PC-9 (cell line): ENCODE measurements around the gene TLL2. TPM values are rescaled to one million over a fixed set of nuclear protein-coding genes. Genes with fewer than 3 reads are reported as not detected.

Source experiments
- BruUV-seq: library from RNA; stranded (reverse); fragments of 400-500 nt; replicated peaks from 2 replicates; lab custom pipeline; 2021; lab: Mats Ljungman, UMichigan
- CTCF ChIA-PET: fragments of 300-600 bp; sonication (Branson Sonifier 250); formaldehyde crosslinking; loops from one replicate; lab custom pipeline; 2022; ENCODE audit warnings: antibody characterized with exemption; lab: Charles Lee
- POLR2A ChIA-PET: fragments of 300-600 bp; sonication (Branson Sonifier 250); formaldehyde crosslinking; loops from one replicate; lab custom pipeline; 2022; ENCODE audit warnings: antibody characterized with exemption; ENCODE audit not compliant: unreplicated experiment; lab: Charles Lee
- DNase-seq, 2 experiments: peaks; one replicate each; pipeline versions ENCODE4 v3.0.0 to v3.0.0-alpha.2; 2015 to 2022; ENCODE audit warnings: mixed read lengths in 1 of 2
- H2AFZ ChIP-seq: fragments of 200-600 bp; sonication (generic); 2 replicates; pipeline ENCODE4 v1.8.1; 2017; ENCODE audit warnings: antibody characterized with exemption
- H3F3A ChIP-seq: fragments of 200-600 bp; sonication (generic); 2 replicates; pipeline ENCODE4 v1.8.1; 2017; ENCODE audit warnings: antibody characterized with exemption, mild to moderate bottlenecking, low read depth; ENCODE audit not compliant: insufficient read depth
- H3K27ac ChIP-seq: fragments of 200-600 bp; sonication (generic); 2 replicates; pipeline ENCODE4 v1.6.1; 2016; ENCODE audit warnings: mixed run types
- H3K27me3 ChIP-seq: fragments of 200-600 bp; sonication (generic); 2 replicates; pipeline ENCODE4 v1.6.1; 2016; ENCODE audit warnings: low read depth, mixed run types; ENCODE audit not compliant: insufficient read depth
- H3K36me3 ChIP-seq: fragments of 200-600 bp; sonication (generic); 2 replicates; pipeline ENCODE4 v1.6.1; 2016; ENCODE audit warnings: low read depth, mixed run types
- H3K4me1 ChIP-seq: fragments of 200-600 bp; sonication (generic); replicated peaks from 2 replicates; pipeline ENCODE4 v1.6.1; 2016; ENCODE audit warnings: mixed run types; ENCODE audit not compliant: insufficient read depth
- H3K4me2 ChIP-seq: fragments of 200-600 bp; sonication (generic); 2 replicates; pipeline ENCODE4 v1.6.1; 2017; ENCODE audit warnings: mixed run types
- H3K4me3 ChIP-seq: fragments of 200-600 bp; sonication (generic); 2 replicates; pipeline ENCODE4 v1.6.1; 2016; ENCODE audit warnings: mixed run types
- H3K79me2 ChIP-seq: fragments of 200-600 bp; sonication (generic); 2 replicates; pipeline ENCODE4 v1.6.1; 2017; ENCODE audit warnings: low read depth, mixed run types
- H3K9me2 ChIP-seq: fragments of 200-600 bp; sonication (generic); 2 replicates; pipeline ENCODE4 v1.8.1; 2017; ENCODE audit warnings: mild to moderate bottlenecking; ENCODE audit not compliant: insufficient read depth
- H3K9me3 ChIP-seq: fragments of 200-600 bp; sonication (generic); 2 replicates; pipeline ENCODE4 v1.8.1; 2016; ENCODE audit warnings: low read depth; ENCODE audit not compliant: insufficient read depth
- H4K20me1 ChIP-seq: fragments of 200-600 bp; sonication (generic); 2 replicates; pipeline ENCODE4 v1.8.1; 2017; ENCODE audit not compliant: insufficient read depth
- EZH2 ChIP-seq: fragments of 200-600 bp; sonication (generic); IDR thresholded peaks from 2 replicates; pipeline ENCODE4 v1.8.0; 2017; ENCODE audit warnings: antibody characterized with exemption, low read depth
- intact Hi-C: fragments of 100-400 bp; cut with micrococcal nuclease; formaldehyde crosslinking; loops from one replicate; pipeline ENCODE4 v1.10.0; 2022; ENCODE audit not compliant: unreplicated experiment
- total RNA-seq: library from RNA; stranded (reverse); gene quantifications from 2 replicates; pipeline ENCODE4 v1.2.3, GENCODE V29; 2021
- TF ChIP-seq, protein P1 (sequence below): fragments of 200-600 bp; sonication (generic); conservative IDR thresholded peaks from 2 replicates; pipeline ENCODE4 v1.6.1; 2017; ENCODE audit warnings: mixed run types, antibody characterized with exemption, mild to moderate bottlenecking, moderate library complexity

Gene TLL2
- total RNA-seq, 1 experiment from 2014 or later = not detected

- H2AFZ ChIP-seq = no peak overlapping the region
- DNase-seq = no peak
- H3K9me3 ChIP-seq = no peaks in the 10 kb centered on the region
- no peaks in the 10 kb centered on the region for H3K36me3 ChIP-seq
- BruUV-seq = no TSS peak
- H3K79me2 ChIP-seq = no peaks in the 10 kb centered on the region
- H4K20me1 ChIP-seq = no peaks in the 10 kb centered on the region
- intact Hi-C loops = no loop called here
- TF ChIP-seq EZH2 = no peak
- TF ChIP-seq, protein P1, sequence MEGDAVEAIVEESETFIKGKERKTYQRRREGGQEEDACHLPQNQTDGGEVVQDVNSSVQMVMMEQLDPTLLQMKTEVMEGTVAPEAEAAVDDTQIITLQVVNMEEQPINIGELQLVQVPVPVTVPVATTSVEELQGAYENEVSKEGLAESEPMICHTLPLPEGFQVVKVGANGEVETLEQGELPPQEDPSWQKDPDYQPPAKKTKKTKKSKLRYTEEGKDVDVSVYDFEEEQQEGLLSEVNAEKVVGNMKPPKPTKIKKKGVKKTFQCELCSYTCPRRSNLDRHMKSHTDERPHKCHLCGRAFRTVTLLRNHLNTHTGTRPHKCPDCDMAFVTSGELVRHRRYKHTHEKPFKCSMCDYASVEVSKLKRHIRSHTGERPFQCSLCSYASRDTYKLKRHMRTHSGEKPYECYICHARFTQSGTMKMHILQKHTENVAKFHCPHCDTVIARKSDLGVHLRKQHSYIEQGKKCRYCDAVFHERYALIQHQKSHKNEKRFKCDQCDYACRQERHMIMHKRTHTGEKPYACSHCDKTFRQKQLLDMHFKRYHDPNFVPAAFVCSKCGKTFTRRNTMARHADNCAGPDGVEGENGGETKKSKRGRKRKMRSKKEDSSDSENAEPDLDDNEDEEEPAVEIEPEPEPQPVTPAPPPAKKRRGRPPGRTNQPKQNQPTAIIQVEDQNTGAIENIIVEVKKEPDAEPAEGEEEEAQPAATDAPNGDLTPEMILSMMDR = no peak
- no peaks in the 10 kb centered on the region for H3K9me2 ChIP-seq
- ChIA-PET CTCF (no interaction called here), POLR2A (no interaction called here)
- no peak overlapping the region for H3K27ac ChIP-seq
- H3K4me1 ChIP-seq = no peaks in the 10 kb centered on the region
- H3K4me3 ChIP-seq = no peak overlapping the region
- H3F3A ChIP-seq = no peaks in the 10 kb centered on the region
- H3K4me2 ChIP-seq = no peak overlapping the region
- no peaks in the 10 kb centered on the region for H3K27me3 ChIP-seq
Observed at GRCh38 chr10:96509017-96509641, 4.6 kb downstream of the TLL2 start.

DNA sequence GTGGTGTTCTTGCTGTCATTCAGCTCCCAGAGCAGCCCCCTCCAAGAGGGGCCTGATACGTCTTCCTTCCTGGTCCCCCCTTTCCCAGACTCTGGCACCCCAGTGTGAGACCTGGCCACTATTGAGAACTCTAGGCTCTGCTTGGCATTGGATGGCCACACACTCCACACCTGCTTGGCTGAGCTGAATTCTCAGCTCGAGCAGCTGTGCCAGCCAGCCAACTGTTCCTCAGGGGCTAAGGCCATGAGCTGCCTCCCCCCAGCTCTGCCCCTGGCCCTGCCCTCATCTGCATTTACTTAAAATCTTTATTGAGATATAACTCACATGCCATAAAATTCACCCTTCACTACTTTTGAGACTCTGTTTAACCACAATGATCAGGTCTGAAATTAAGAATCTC is 6.7 kb downstream of the TLL2 start:
- DNase-seq = no peak
- H3K27me3 ChIP-seq = no peaks in the 10 kb centered on the region
- no peaks in the 10 kb centered on the region for H3K9me3 ChIP-seq
- no peak overlapping the region for H2AFZ ChIP-seq
- no peaks in the 10 kb centered on the region for H3F3A ChIP-seq
- H3K36me3 ChIP-seq = no peaks in the 10 kb centered on the region
- no peaks in the 10 kb centered on the region for H4K20me1 ChIP-seq
- TF ChIP-seq EZH2 = no peak
- TF ChIP-seq, protein P1 = no peak
- H3K27ac ChIP-seq = no peak overlapping the region
- H3K4me2 ChIP-seq = no peak overlapping the region
- no peaks in the 10 kb centered on the region for H3K79me2 ChIP-seq
- no TSS peak for BruUV-seq
- H3K4me3 ChIP-seq = no peak overlapping the region
- intact Hi-C loops = no loop called here
- ChIA-PET CTCF (no interaction called here), POLR2A (no interaction called here)
- no peaks in the 10 kb centered on the region for H3K4me1 ChIP-seq
- no peaks in the 10 kb centered on the region for H3K9me2 ChIP-seq

GRCh38 chr10:96505150-96506136 is 8.3 kb downstream of the TLL2 start:
- intact Hi-C loops = no loop called here
- Histone ChIP-seq H3K36me3 (no peaks in the 10 kb centered on the region), H3K4me1 (0 out of 2 replicates have a peak, but pooled peaks cover 5% of the 10 kb centered on the region), H3F3A (peaks cover 3% of the 10 kb centered on the region; the same call in 1 of the 2 replicates), H3K4me3 (no peak overlapping the region), H4K20me1 (no peaks in the 10 kb centered on the region), H3K4me2 (no peak overlapping the region), H3K9me3 (no peaks in the 10 kb centered on the region), H2AFZ (no peak overlapping the region), H3K27ac (no peak overlapping the region), H3K9me2 (no peaks in the 10 kb centered on the region), H3K27me3 (no peaks in the 10 kb centered on the region), H3K79me2 (no peaks in the 10 kb centered on the region)
- ChIA-PET CTCF (no interaction called here), POLR2A (no interaction called here)
- TF ChIP-seq EZH2 = no peak
- TF ChIP-seq, protein P1 = no peak
- no peak for DNase-seq
- BruUV-seq = no TSS peak
